CD4-positive, alpha-beta memory T cell (primary cell): Measurements from ENCODE around the gene DZIP1L. TPM values are rescaled to one million over a fixed set of nuclear protein-coding genes. Genes with fewer than 3 reads are reported as not detected.

Experiments
- CTCF ChIA-PET: fragments of 350-600 bp; sonication (Branson Sonifier 250); formaldehyde crosslinking; loops from one replicate; lab custom pipeline; 2021; ENCODE audit warnings: inconsistent platforms; ENCODE audit not compliant: partially characterized antibody; lab: Charles Lee
- POLR2A ChIA-PET: fragments of 350-600 bp; sonication (Branson Sonifier 250); formaldehyde crosslinking; loops from one replicate; lab custom pipeline; 2021; ENCODE audit not compliant: partially characterized antibody; lab: Charles Lee
- DNase-seq, 5 donors: peaks; one replicate each; pipeline versions ENCODE4 v3.0.0 to v3.0.0-alpha.2; 2020 to 2022; ENCODE audit warnings: mixed read lengths in 1 of 5
- H3K27ac ChIP-seq: one replicate; pipeline ENCODE4 v1.7.0; 2013; ENCODE audit warnings: low read depth, low read length
- H3K27me3 ChIP-seq: 2 replicates; pipeline ENCODE4 v1.7.0; 2013; ENCODE audit warnings: mild to moderate bottlenecking, low read length, moderate library complexity; ENCODE audit not compliant: insufficient read depth
- H3K36me3 ChIP-seq: 2 replicates; pipeline ENCODE4 v1.7.0; 2013; ENCODE audit warnings: mild to moderate bottlenecking, low read length, moderate library complexity; ENCODE audit not compliant: insufficient read depth
- H3K4me1 ChIP-seq: 2 replicates; pipeline ENCODE4 v1.7.0; 2013; ENCODE audit warnings: mild to moderate bottlenecking, low read length, moderate library complexity; ENCODE audit not compliant: insufficient read depth
- H3K4me3 ChIP-seq, 2 donors: one replicate each; pipeline ENCODE4 v1.7.0; 2013; ENCODE audit warnings: low read length in 2 of 2, mild to moderate bottlenecking in 1 of 2
- H3K9me3 ChIP-seq, 2 donors: one replicate each; pipeline ENCODE4 v1.7.0; 2013; ENCODE audit warnings: low read length in 2 of 2, control low read depth in 1 of 2; ENCODE audit not compliant: control insufficient read depth in 1 of 2
- H3K27ac Mint-ChIP-seq, 7 donors: one replicate each; pipeline ENCODE4 v1.8.0; 2020 to 2021; ENCODE audit warnings: mixed read lengths in 7 of 7, mild to moderate bottlenecking in 6 of 7, inconsistent platforms in 3 of 7, moderate library complexity in 3 of 7
- H3K27me3 Mint-ChIP-seq, 2 donors: one replicate each; pipeline ENCODE4 v1.8.0; 2020 to 2021; ENCODE audit warnings: mixed read lengths in 2 of 2
- H3K36me3 Mint-ChIP-seq, 2 donors: one replicate each; pipeline ENCODE4 v1.8.0; 2020 to 2021; ENCODE audit warnings: mixed read lengths in 2 of 2, inconsistent platforms in 1 of 2, mild to moderate bottlenecking in 1 of 2
- H3K4me1 Mint-ChIP-seq, 4 donors: one replicate each; pipeline ENCODE4 v1.8.0; 2020 to 2021; ENCODE audit warnings: mixed read lengths in 4 of 4, mild to moderate bottlenecking in 1 of 4
- H3K4me3 Mint-ChIP-seq, 8 donors: one replicate each; pipeline ENCODE4 v1.8.0; 2020 to 2021; ENCODE audit warnings: mixed read lengths in 8 of 8, mild to moderate bottlenecking in 7 of 8, moderate library complexity in 6 of 8, inconsistent platforms in 3 of 8
- H3K9me3 Mint-ChIP-seq, 8 donors: one replicate each; pipeline ENCODE4 v1.8.0; 2020 to 2021; ENCODE audit warnings: mixed read lengths in 8 of 8, mild to moderate bottlenecking in 5 of 8, inconsistent platforms in 3 of 8, moderate library complexity in 1 of 8
- intact Hi-C: fragments of 100-400 bp; cut with micrococcal nuclease; formaldehyde crosslinking; loops from one replicate; pipeline ENCODE4 v1.15.1; 2023
- polyA plus RNA-seq, 2 donors: library from polyadenylated mRNA; unstranded; fragments of 300-500 nt; fragmentation: Illumina TruSeq; gene quantifications; one replicate each; pipeline ENCODE4 v1.2.3, GENCODE V29; 2021
- total RNA-seq, 2 experiments: library from RNA; stranded (reverse); gene quantifications; one replicate each; pipeline ENCODE4 v1.2.3, GENCODE V29; 2021

DZIP1L gene
- total and polyA plus RNA-seq, 4 experiments from 2014 or later = not detected

GRCh38 chr3:138081371-138082084 is 33.9 kb downstream of the DZIP1L start:
- no peak for DNase-seq
- H3K4me3 ChIP-seq = no peak overlapping the region
- peaks cover 5 to 8% of the 10 kb centered on the region in 2 donors for H3K27me3 Mint-ChIP-seq
- intact Hi-C loops = no loop called here
- H3K27me3 ChIP-seq = no peaks in the 10 kb centered on the region
- H3K4me3 Mint-ChIP-seq = peak overlapping the region in 5 of 8 donors; percentile 36 to 65 (median 58)
- CTCF ChIA-PET = interaction anchor here (1.3 to 2.5 kb wide), 3 partner anchors 11 to 34 kb away, joined by 3 to 13 read pairs (median 7); partner anchors contain the start of gene DZIP1L
- peak overlapping the region in 3 of 7 donors; percentile 24 to 66 (median 66) for H3K27ac Mint-ChIP-seq
- H3K9me3 Mint-ChIP-seq = peaks cover 0 to 2% (median 0%) of the 10 kb centered on the region in 8 donors
- POLR2A ChIA-PET = no interaction called here
- no peaks in the 10 kb centered on the region for H3K36me3 Mint-ChIP-seq
- no peaks in the 10 kb centered on the region for H3K9me3 ChIP-seq
- no peak overlapping the region for H3K27ac ChIP-seq
- H3K4me1 ChIP-seq = peaks cover 15% of the 10 kb centered on the region
- H3K36me3 ChIP-seq = no peaks in the 10 kb centered on the region
- peaks cover 2 to 26% (median 14%) of the 10 kb centered on the region in 4 donors for H3K4me1 Mint-ChIP-seq

GRCh38 chr3:138079901-138080300 is 35.5 kb downstream of the DZIP1L start:
- peaks cover 0 to 2% (median 0%) of the 10 kb centered on the region in 8 donors for H3K9me3 Mint-ChIP-seq
- Histone ChIP-seq H3K36me3 (no peaks in the 10 kb centered on the region), H3K4me1 (peaks cover 15% of the 10 kb centered on the region), H3K27ac (no peak overlapping the region), H3K4me3 (no peak overlapping the region), H3K27me3 (no peaks in the 10 kb centered on the region), H3K9me3 (no peaks in the 10 kb centered on the region)
- intact Hi-C loops = no loop called here
- ChIA-PET POLR2A (no interaction called here), CTCF (interaction anchor here (1.3 kb wide), 1 partner anchor 12 kb away, joined by 3 read pairs; no protein-coding TSS in a partner anchor)
- no peak overlapping the region for H3K4me3 Mint-ChIP-seq
- peaks cover 2 to 26% (median 14%) of the 10 kb centered on the region in 4 donors for H3K4me1 Mint-ChIP-seq
- no peak overlapping the region for H3K27ac Mint-ChIP-seq
- DNase-seq = no peak
- H3K27me3 Mint-ChIP-seq = peaks cover 5 to 8% of the 10 kb centered on the region in 2 donors
- no peaks in the 10 kb centered on the region for H3K36me3 Mint-ChIP-seq

- Mint-ChIP-seq H3K4me3 (no peak overlapping the region), H3K4me1 (peaks cover 2 to 26% (median 14%) of the 10 kb centered on the region in 4 donors), H3K9me3 (no peaks in the 10 kb centered on the region), H3K36me3 (no peaks in the 10 kb centered on the region), H3K27me3 (peaks cover 5 to 8% of the 10 kb centered on the region in 2 donors), H3K27ac (no peak overlapping the region)
- peaks cover 15% of the 10 kb centered on the region for H3K4me1 ChIP-seq
- no peak for DNase-seq
- H3K4me3 ChIP-seq = no peak overlapping the region
- H3K27me3 ChIP-seq = no peaks in the 10 kb centered on the region
- CTCF ChIA-PET = interaction anchor here (0.7 to 1.0 kb wide), 2 partner anchors 34 to 39 kb away, joined by 3 read pairs; no protein-coding TSS in a partner anchor
- no peaks in the 10 kb centered on the region for H3K36me3 ChIP-seq
- POLR2A ChIA-PET = no interaction called here
- H3K9me3 ChIP-seq = no peaks in the 10 kb centered on the region
- no peak overlapping the region for H3K27ac ChIP-seq
- intact Hi-C loops = no loop called here
Measured at GRCh38 chr3:138078901-138079344, 36.5 kb downstream of the DZIP1L start.

GRCh38 chr3:138078096-138078495 is 37.3 kb downstream of the DZIP1L start:
- intact Hi-C loops = no loop called here
- H3K36me3 Mint-ChIP-seq = no peaks in the 10 kb centered on the region

GRCh38 chr3:138072796-138073195 is 42.6 kb downstream of the DZIP1L start:
- Mint-ChIP-seq H3K27me3 (peaks cover 7 to 12% of the 10 kb centered on the region in 2 donors), H3K4me3 (no peak overlapping the region), H3K9me3 (no peaks in the 10 kb centered on the region), H3K4me1 (no peaks in the 10 kb centered on the region), H3K36me3 (no peaks in the 10 kb centered on the region), H3K27ac (peak overlapping the region in 1 of 7 donors; percentile 32)
- H3K27me3 ChIP-seq = no peaks in the 10 kb centered on the region
- no peak for DNase-seq
- no peak overlapping the region for H3K27ac ChIP-seq
- CTCF ChIA-PET = interaction anchor here (0.8 kb wide), 1 partner anchor 11 kb away, joined by 3 read pairs; no protein-coding TSS in a partner anchor
- H3K9me3 ChIP-seq = no peaks in the 10 kb centered on the region
- intact Hi-C loops = no loop called here
- no peak overlapping the region for H3K4me3 ChIP-seq
- POLR2A ChIA-PET = no interaction called here
- no peaks in the 10 kb centered on the region for H3K4me1 ChIP-seq
- H3K36me3 ChIP-seq = no peaks in the 10 kb centered on the region

More at GRCh38 chr3:138078096-138078495, 37.3 kb downstream of the DZIP1L start:
- H3K27me3 ChIP-seq = no peaks in the 10 kb centered on the region
- peaks cover 8 to 10% of the 10 kb centered on the region in 2 donors for H3K27me3 Mint-ChIP-seq
- DNase-seq = no peak
- ChIA-PET CTCF (interaction anchor here (0.7 to 1.0 kb wide), 2 partner anchors 35 to 40 kb away, joined by 3 read pairs; no protein-coding TSS in a partner anchor), POLR2A (no interaction called here)
- no peak overlapping the region for H3K4me3 ChIP-seq
- no peaks in the 10 kb centered on the region for H3K36me3 ChIP-seq
- H3K27ac ChIP-seq = no peak overlapping the region
- H3K27ac Mint-ChIP-seq = no peak overlapping the region
- no peak overlapping the region for H3K4me3 Mint-ChIP-seq
- peaks cover 10% of the 10 kb centered on the region for H3K4me1 ChIP-seq
- peaks cover 2 to 19% (median 12%) of the 10 kb centered on the region in 4 donors for H3K4me1 Mint-ChIP-seq
- no peaks in the 10 kb centered on the region for H3K9me3 ChIP-seq
- H3K9me3 Mint-ChIP-seq = no peaks in the 10 kb centered on the region

GRCh38 chr3:138070006-138070405 is 45.4 kb downstream of the DZIP1L start:
- no peak overlapping the region for H3K4me3 ChIP-seq
- H3K9me3 Mint-ChIP-seq = no peaks in the 10 kb centered on the region
- peaks cover 7 to 16% of the 10 kb centered on the region in 2 donors for H3K27me3 Mint-ChIP-seq
- H3K9me3 ChIP-seq = no peaks in the 10 kb centered on the region
- no peaks in the 10 kb centered on the region for H3K27me3 ChIP-seq
- CTCF ChIA-PET = interaction anchor here (0.8 to 7.6 kb wide), 12 partner anchors 8 to 846 kb away, joined by 3 to 114 read pairs (median 4); partner anchors contain the start of gene DZIP1L
- no peaks in the 10 kb centered on the region for H3K4me1 Mint-ChIP-seq
- no peak overlapping the region for H3K27ac ChIP-seq
- DNase-seq = no peak
- no peaks in the 10 kb centered on the region for H3K4me1 ChIP-seq
- POLR2A ChIA-PET = no interaction called here
- no peak overlapping the region for H3K4me3 Mint-ChIP-seq
- no peak overlapping the region for H3K27ac Mint-ChIP-seq
- H3K36me3 ChIP-seq = no peaks in the 10 kb centered on the region
- intact Hi-C loops = no loop called here
- no peaks in the 10 kb centered on the region for H3K36me3 Mint-ChIP-seq

- no peaks in the 10 kb centered on the region for H3K9me3 Mint-ChIP-seq
- POLR2A ChIA-PET = no interaction called here
Measured at GRCh38 chr3:138068579-138069174, 46.7 kb downstream of the DZIP1L start.

More at GRCh38 chr3:138068579-138069174, 46.7 kb downstream of the DZIP1L start:
- Mint-ChIP-seq H3K36me3 (no peaks in the 10 kb centered on the region), H3K27ac (no peak overlapping the region), H3K27me3 (peaks cover 7 to 16% of the 10 kb centered on the region in 2 donors), H3K4me1 (no peaks in the 10 kb centered on the region), H3K4me3 (no peak overlapping the region)
- no peaks in the 10 kb centered on the region for H3K9me3 ChIP-seq
- no peak overlapping the region for H3K4me3 ChIP-seq
- no peaks in the 10 kb centered on the region for H3K4me1 ChIP-seq
- H3K27me3 ChIP-seq = no peaks in the 10 kb centered on the region
- no peaks in the 10 kb centered on the region for H3K36me3 ChIP-seq
- intact Hi-C loops = loop anchor here (2.0 to 5.0 kb wide), 2 partner anchors 524 to 854 kb away; partner anchors contain the start of gene CEP70
- CTCF ChIA-PET = interaction anchor here (0.8 to 7.6 kb wide), 13 partner anchors 8 to 855 kb away, joined by 3 to 114 read pairs (median 4); partner anchors contain the start of gene DZIP1L
- peak; percentile 54 to 61 (median 59) for DNase-seq
- no peak overlapping the region for H3K27ac ChIP-seq
